Suprapubic skin (tissue), 4 donors: ENCODE measurements around the gene DLG1.

Experiments
- EP300 ChIP-seq: sonication (generic); formaldehyde crosslinking; IDR thresholded peaks from one replicate; pipeline ENCODE4 v1.6.1; 2017; ENCODE audit warnings: antibody characterized with exemption
- POLR2A ChIP-seq, 2 donors: fragments of 450-650 bp; IDR thresholded peaks; one replicate each; pipeline ENCODE4 v1.6.1; 2017; ENCODE audit warnings: antibody characterized with exemption in 2 of 2, mild to moderate bottlenecking in 2 of 2, moderate library complexity in 2 of 2
- POLR2AphosphoS5 ChIP-seq, 3 donors: sonication (generic); formaldehyde crosslinking; IDR thresholded peaks; one replicate each; pipeline ENCODE4 v1.6.1; 2017; ENCODE audit warnings: antibody characterized with exemption in 3 of 3
- TF ChIP-seq, protein P1 (sequence below), 2 donors: fragments of 200-600 bp in 1 of 2; fragments of 450-650 bp in 1 of 2; sonication (generic) in 1 of 2; IDR thresholded peaks; one replicate each; pipeline ENCODE4 v1.5.1; 2016 to 2019; ENCODE audit warnings: antibody characterized with exemption in 2 of 2, mild to moderate bottlenecking in 1 of 2, moderate library complexity in 1 of 2

DNA sequence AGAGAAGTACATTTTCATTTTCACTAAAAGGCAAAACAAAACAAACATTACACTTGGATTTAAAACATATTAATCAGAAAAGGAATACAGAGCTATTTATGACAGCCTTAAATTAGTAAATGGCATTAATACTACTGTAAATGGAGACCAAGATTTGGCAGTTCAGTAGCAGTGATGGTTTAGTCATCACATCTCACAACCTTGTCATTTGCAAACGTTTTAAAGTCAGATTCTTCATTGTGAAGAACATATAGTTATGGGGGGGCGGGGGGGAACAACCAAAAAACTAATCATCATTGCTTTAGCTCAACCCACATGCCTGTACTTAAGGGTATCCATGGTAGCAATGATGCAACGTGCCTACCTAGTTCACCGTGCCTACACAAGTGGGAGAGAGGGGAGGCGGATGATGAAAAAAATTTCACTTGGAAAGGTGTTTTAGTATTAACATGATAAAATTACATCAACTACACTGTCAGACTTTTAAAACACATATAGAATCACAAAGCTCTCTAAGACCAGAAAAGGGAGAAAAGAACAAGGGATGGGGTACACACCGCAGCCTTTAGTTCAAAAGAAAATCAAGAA is 40.1 kb downstream of the DLG1 start:
- TF ChIP-seq POLR2AphosphoS5 (IDR thresholded peaks at IDR 0.05) (no peak), POLR2A (IDR thresholded peaks at IDR 0.05) (no peak), EP300 (no peak)
- TF ChIP-seq, protein P1, sequence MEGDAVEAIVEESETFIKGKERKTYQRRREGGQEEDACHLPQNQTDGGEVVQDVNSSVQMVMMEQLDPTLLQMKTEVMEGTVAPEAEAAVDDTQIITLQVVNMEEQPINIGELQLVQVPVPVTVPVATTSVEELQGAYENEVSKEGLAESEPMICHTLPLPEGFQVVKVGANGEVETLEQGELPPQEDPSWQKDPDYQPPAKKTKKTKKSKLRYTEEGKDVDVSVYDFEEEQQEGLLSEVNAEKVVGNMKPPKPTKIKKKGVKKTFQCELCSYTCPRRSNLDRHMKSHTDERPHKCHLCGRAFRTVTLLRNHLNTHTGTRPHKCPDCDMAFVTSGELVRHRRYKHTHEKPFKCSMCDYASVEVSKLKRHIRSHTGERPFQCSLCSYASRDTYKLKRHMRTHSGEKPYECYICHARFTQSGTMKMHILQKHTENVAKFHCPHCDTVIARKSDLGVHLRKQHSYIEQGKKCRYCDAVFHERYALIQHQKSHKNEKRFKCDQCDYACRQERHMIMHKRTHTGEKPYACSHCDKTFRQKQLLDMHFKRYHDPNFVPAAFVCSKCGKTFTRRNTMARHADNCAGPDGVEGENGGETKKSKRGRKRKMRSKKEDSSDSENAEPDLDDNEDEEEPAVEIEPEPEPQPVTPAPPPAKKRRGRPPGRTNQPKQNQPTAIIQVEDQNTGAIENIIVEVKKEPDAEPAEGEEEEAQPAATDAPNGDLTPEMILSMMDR (IDR thresholded peaks at IDR 0.05), result no peak
